Chondrocyte (in vitro differentiated cells): Measurements from ENCODE around the gene CREM. TPM values are rescaled to one million over a fixed set of nuclear protein-coding genes. Genes with fewer than 3 reads are reported as not detected.

ENCODE experiments used
- DNase-seq: peaks from one replicate; pipeline ENCODE4 v3.0.0; 2021; ENCODE audit warnings: mixed read lengths, low spot score
- H3K27ac Mint-ChIP-seq: one replicate; pipeline ENCODE4 v1.8.0; 2021; ENCODE audit warnings: mild to moderate bottlenecking, moderate library complexity, mixed read lengths; ENCODE audit not compliant: unreplicated experiment
- H3K27me3 Mint-ChIP-seq: 2 replicates; pipeline ENCODE4 v1.8.0; 2021; ENCODE audit warnings: low read depth, mixed read lengths
- H3K36me3 Mint-ChIP-seq: 2 replicates; pipeline ENCODE4 v1.8.0; 2021; ENCODE audit warnings: low read depth, mixed read lengths
- H3K4me1 Mint-ChIP-seq: 2 replicates; pipeline ENCODE4 v1.8.0; 2021; ENCODE audit warnings: low read depth, mild to moderate bottlenecking, mixed read lengths
- H3K4me3 Mint-ChIP-seq: one replicate; pipeline ENCODE4 v1.8.0; 2021; ENCODE audit warnings: mild to moderate bottlenecking, moderate library complexity, mixed read lengths; ENCODE audit not compliant: unreplicated experiment
- H3K9me3 Mint-ChIP-seq: 2 replicates; pipeline ENCODE4 v1.8.0; 2021; ENCODE audit warnings: low read depth, mixed read lengths
- CTCF ChIP-seq: fragments of 200-600 bp; sonication (generic); IDR thresholded peaks from 2 replicates; pipeline ENCODE4 v1.5.0; 2021; ENCODE audit warnings: antibody characterized with exemption, mild to moderate bottlenecking, moderate library complexity
- total RNA-seq: library from RNA; stranded (reverse); gene quantifications from 3 replicates; pipeline ENCODE4 v1.2.1, GENCODE V29; 2021

Gene CREM
- total RNA-seq, 1 donor from 2014 or later, result 25.5 TPM

DNA sequence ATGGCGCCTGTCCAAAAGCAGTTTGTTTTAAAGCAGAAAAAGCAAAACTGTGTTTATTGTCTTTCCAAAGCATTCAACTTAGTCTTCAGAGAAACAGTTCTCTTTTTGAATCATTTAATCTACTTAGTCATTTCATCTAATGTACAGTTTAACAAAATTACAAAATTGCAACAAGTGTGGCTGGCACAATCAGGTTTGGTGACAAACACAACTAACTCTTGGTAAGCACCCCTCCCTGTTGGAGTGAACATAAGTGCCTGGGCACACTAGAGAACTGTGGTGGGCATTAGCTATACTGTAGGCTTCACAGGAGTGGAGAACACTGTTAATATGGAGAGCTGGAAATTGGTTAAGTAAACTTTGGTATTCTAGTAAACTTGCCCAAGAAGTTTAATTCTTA lies 6.9 kb downstream of the CREM start:
- H3K36me3 Mint-ChIP-seq, result no peaks in the 10 kb centered on the region
- DNase-seq, result no peak
- no peak overlapping the region for H3K27ac Mint-ChIP-seq
- H3K27me3 Mint-ChIP-seq, result no peaks in the 10 kb centered on the region
- H3K9me3 Mint-ChIP-seq, result no peaks in the 10 kb centered on the region
- no peak for TF ChIP-seq CTCF
- peaks cover 19% of the 10 kb centered on the region for H3K4me1 Mint-ChIP-seq
- no peak overlapping the region for H3K4me3 Mint-ChIP-seq

- Mint-ChIP-seq H3K36me3 (no peaks in the 10 kb centered on the region), H3K9me3 (no peaks in the 10 kb centered on the region), H3K4me1 (peaks cover 3% of the 10 kb centered on the region), H3K27me3 (no peaks in the 10 kb centered on the region), H3K27ac (no peak overlapping the region), H3K4me3 (no peak overlapping the region)
- DNase-seq, result no peak
- TF ChIP-seq CTCF, result no peak
Measured at GRCh38 chr10:35135861-35136260, 9.2 kb downstream of the CREM start.

- TF ChIP-seq CTCF, result no peak
- Mint-ChIP-seq H3K36me3 (no peaks in the 10 kb centered on the region), H3K9me3 (no peaks in the 10 kb centered on the region), H3K4me1 (no peaks in the 10 kb centered on the region), H3K27ac (no peak overlapping the region), H3K4me3 (no peak overlapping the region), H3K27me3 (no peaks in the 10 kb centered on the region)
- no peak for DNase-seq
Measured at GRCh38 chr10:35136263-35136815, 9.7 kb downstream of the CREM start.

- Mint-ChIP-seq H3K9me3 (no peaks in the 10 kb centered on the region), H3K4me3 (no peak overlapping the region), H3K27ac (no peak overlapping the region), H3K27me3 (no peaks in the 10 kb centered on the region), H3K36me3 (peaks cover under 1% of the 10 kb centered on the region), H3K4me1 (no peaks in the 10 kb centered on the region)
- no peak for DNase-seq
- no peak for TF ChIP-seq CTCF
Measured at GRCh38 chr10:35140126-35140525, 13.5 kb downstream of the CREM start.

DNA sequence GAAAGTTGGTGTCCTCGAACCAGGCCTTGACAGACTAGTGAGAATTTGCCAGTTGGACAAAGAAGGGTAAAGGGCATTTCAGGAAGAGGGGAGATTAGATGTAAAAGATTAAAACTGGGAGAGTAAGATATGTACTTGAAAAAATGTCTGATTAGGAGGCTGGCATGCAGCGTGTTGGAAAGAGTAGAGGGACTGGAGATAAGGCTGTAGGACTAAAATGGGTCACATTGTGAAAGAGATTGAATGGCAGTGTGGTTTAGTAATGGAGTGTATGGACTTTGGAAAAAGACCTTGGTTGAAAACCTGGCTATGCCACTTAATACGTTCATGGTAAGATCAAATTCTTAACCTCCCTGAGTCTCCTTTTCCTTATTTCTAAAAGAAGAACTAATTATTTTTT lies 14.1 kb downstream of the CREM start:
- H3K27ac Mint-ChIP-seq, result no peak overlapping the region
- TF ChIP-seq CTCF, result no peak
- H3K27me3 Mint-ChIP-seq, result no peaks in the 10 kb centered on the region
- H3K4me1 Mint-ChIP-seq, result no peaks in the 10 kb centered on the region
- DNase-seq, result no peak
- H3K9me3 Mint-ChIP-seq, result no peaks in the 10 kb centered on the region
- H3K4me3 Mint-ChIP-seq, result no peak overlapping the region
- H3K36me3 Mint-ChIP-seq, result peaks cover 2% of the 10 kb centered on the region
